Mesodermal cell (in vitro differentiated cells): Measurements from ENCODE around the gene NFE2L3.
"Not testable (repeated sequence)": the region's sequence is repeated elsewhere in the genome, so short reads cannot be mapped to it uniquely, and the experiment has no call there.

ENCODE experiments used
- H3K27ac ChIP-seq: 2 replicates; pipeline ENCODE4 v1.7.0; 2013; ENCODE audit warnings: mild to moderate bottlenecking, low read depth, low read length, moderate library complexity; ENCODE audit not compliant: severe bottlenecking
- H3K36me3 ChIP-seq: 2 replicates; pipeline ENCODE4 v1.7.1; 2013; ENCODE audit warnings: mild to moderate bottlenecking, low read length, moderate library complexity; ENCODE audit not compliant: control insufficient read depth, insufficient read depth
- H3K4me1 ChIP-seq: one replicate; pipeline ENCODE4 v1.7.1; 2013; ENCODE audit warnings: mild to moderate bottlenecking, low read length; ENCODE audit not compliant: insufficient read depth, control insufficient read depth, poor library complexity, severe bottlenecking
- H3K4me3 ChIP-seq: 2 replicates; pipeline ENCODE4 v1.7.0; 2013; ENCODE audit warnings: low read length, control low read depth, mild to moderate bottlenecking; ENCODE audit not compliant: insufficient read depth, poor library complexity, severe bottlenecking; ENCODE audit errors: extremely low read depth
- H3K9me3 ChIP-seq: 2 replicates; pipeline ENCODE4 v1.7.1; 2013; ENCODE audit warnings: mild to moderate bottlenecking, low read length, moderate library complexity; ENCODE audit not compliant: control insufficient read depth
- WGBS, 2 experiments: methylation state at CpG; one replicate each; pipeline ENCODE4 v1.1.5; 2013; ENCODE audit warnings: missing lambda C conversion rate in 2 of 2; ENCODE audit not compliant: insufficient coverage in 2 of 2; 5-methylcytosine and 5-hydroxymethylcytosine counted together

NFE2L3 gene

DNA sequence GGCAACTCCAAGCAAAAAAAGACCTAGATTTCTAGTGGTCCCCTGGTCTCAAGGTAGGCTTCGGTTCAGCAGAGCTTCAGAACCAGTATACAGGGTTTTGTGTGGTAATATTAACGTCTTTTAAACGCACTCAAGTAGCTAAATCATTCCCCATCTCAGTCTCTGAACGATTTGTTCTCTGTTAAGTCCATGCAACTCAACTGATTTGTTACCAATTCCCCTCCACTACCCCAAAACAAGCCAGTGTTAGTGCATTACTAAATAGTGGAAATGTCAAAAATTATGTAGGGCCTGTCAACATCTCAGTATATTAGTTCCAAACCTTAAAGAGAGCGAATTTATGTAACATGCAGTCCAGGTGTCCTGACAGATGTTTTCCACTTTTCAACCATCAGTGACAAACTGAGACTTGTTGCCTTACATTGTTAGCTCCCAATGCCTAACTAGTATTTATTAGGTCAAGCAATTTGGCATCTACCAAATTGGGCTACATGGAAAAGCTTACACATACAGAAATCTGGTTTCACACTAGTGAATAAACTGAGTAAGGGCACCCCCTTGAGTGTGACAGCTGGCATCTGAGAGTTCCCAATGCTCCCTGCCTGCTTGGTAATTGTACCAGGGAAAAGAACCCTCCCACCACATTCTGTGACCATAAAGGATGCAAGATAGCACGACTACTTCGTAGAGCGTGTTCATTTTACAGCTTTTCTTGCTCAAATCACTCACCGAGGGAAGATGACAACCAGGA lies 36.4 kb downstream of the NFE2L3 start:
- peaks cover 64% of the 10 kb centered on the region for H3K36me3 ChIP-seq
- peak overlapping the region; percentile 71 for H3K27ac ChIP-seq
- H3K9me3 ChIP-seq = no peaks in the 10 kb centered on the region
- H3K4me1 ChIP-seq = no peaks in the 10 kb centered on the region
- no peak overlapping the region for H3K4me3 ChIP-seq
- WGBS, 2 experiments = 100% methylated on average over 1 to 4 of the region's 9 CpGs

GRCh38 chr7:26188957-26189541 lies 37.1 kb downstream of the NFE2L3 start:
- no peaks in the 10 kb centered on the region for H3K4me1 ChIP-seq
- WGBS, 2 experiments = no CpG with 5 or more reads among the region's 3 CpGs
- no peak overlapping the region for H3K27ac ChIP-seq
- peaks cover 71% of the 10 kb centered on the region for H3K36me3 ChIP-seq
- no peaks in the 10 kb centered on the region for H3K9me3 ChIP-seq
- H3K4me3 ChIP-seq = no peak overlapping the region

DNA sequence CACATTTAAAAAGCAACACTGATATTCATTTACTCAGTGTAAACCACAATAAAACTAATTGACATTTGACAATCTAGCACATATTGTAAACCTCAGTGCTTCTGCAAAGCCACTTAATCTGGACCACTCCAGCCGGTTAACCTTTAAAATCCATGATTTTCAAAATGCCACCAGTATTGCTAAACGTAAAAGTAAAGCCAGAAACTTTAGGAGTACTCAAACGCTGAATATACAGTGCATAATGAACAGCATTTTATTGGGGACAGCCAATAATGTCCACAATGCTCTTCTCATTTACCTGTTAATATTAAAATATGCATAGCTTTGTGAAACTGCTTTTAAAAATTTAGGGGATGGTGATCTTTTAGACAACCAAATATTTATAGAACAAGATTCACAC lies 37.7 kb downstream of the NFE2L3 start:
- no peaks in the 10 kb centered on the region for H3K4me1 ChIP-seq
- no peak overlapping the region for H3K4me3 ChIP-seq
- peak overlapping the region; percentile 34 for H3K27ac ChIP-seq
- no peaks in the 10 kb centered on the region for H3K9me3 ChIP-seq
- WGBS, 2 experiments = 83 to 94% methylated on average over 1 to 3 of the region's 3 CpGs
- H3K36me3 ChIP-seq = peaks cover 77% of the 10 kb centered on the region

- WGBS, 2 experiments = 100% methylated on average over 1 of the region's 1 CpG; no CpG with 5 or more reads in 1 of the 2 experiments
- H3K36me3 ChIP-seq = peaks cover 82% of the 10 kb centered on the region
- H3K27ac ChIP-seq = no peak overlapping the region
- H3K9me3 ChIP-seq = no peaks in the 10 kb centered on the region
- no peaks in the 10 kb centered on the region for H3K4me1 ChIP-seq
- H3K4me3 ChIP-seq = no peak overlapping the region
Measured at GRCh38 chr7:26190417-26190869, 38.4 kb downstream of the NFE2L3 start.

DNA sequence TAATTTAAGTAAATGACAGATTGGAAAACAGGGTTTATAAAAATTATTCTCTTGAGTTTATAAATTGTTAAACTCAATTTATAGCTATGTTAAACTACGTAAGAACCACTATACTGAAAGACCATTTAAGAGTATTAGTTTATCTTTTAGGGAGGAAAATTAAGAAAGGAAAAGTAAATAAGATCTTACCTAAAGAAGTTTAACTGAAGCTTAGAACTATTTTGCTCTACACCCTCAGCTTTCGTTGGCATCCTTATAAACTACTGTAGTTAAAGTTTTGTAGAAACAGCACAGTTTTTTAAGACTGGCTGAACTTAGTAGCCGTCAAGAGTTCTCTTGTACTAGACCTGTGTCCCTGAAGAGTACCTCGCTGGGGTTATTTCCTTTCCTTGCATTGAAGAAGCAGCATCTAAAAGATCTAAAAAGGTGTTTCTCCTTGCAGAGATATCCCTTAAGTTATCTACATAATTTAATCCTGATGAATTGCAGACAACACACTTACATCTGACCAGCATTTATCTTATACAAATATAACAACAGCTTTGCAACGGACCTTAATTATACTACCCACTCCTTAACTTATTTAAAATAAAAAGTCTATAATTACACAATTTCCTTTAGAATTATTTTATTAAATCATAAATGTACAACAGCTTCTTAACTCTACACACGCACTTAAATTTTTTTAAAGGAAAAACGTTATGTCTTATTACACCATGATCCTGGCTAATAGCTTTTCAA lies 39.4 kb downstream of the NFE2L3 start:
- Histone ChIP-seq H3K4me1 (peaks cover 4% of the 10 kb centered on the region), H3K36me3 (peaks cover 91% of the 10 kb centered on the region), H3K27ac (no peak overlapping the region), H3K4me3 (no peak overlapping the region), H3K9me3 (no peaks in the 10 kb centered on the region)
- WGBS, 2 experiments = 81 to 92% methylated on average over 2 to 4 of the region's 7 CpGs

- Histone ChIP-seq H3K27ac (no peak overlapping the region), H3K36me3 (peaks cover 96% of the 10 kb centered on the region), H3K4me3 (no peak overlapping the region), H3K4me1 (peaks cover 8% of the 10 kb centered on the region), H3K9me3 (no peaks in the 10 kb centered on the region)
- WGBS, 2 experiments = no CpG with 5 or more reads among the region's 1 CpG
Measured at GRCh38 chr7:26191974-26192479, 40.0 kb downstream of the NFE2L3 start.

GRCh38 chr7:26192485-26193087 lies 40.6 kb downstream of the NFE2L3 start:
- H3K4me3 ChIP-seq = no peak overlapping the region
- peaks cover 96% of the 10 kb centered on the region for H3K36me3 ChIP-seq
- peak overlapping the region; percentile 39 for H3K27ac ChIP-seq
- no peaks in the 10 kb centered on the region for H3K9me3 ChIP-seq
- WGBS, 2 experiments = 100% methylated on average over 1 of the region's 3 CpGs
- H3K4me1 ChIP-seq = peaks cover 10% of the 10 kb centered on the region

DNA sequence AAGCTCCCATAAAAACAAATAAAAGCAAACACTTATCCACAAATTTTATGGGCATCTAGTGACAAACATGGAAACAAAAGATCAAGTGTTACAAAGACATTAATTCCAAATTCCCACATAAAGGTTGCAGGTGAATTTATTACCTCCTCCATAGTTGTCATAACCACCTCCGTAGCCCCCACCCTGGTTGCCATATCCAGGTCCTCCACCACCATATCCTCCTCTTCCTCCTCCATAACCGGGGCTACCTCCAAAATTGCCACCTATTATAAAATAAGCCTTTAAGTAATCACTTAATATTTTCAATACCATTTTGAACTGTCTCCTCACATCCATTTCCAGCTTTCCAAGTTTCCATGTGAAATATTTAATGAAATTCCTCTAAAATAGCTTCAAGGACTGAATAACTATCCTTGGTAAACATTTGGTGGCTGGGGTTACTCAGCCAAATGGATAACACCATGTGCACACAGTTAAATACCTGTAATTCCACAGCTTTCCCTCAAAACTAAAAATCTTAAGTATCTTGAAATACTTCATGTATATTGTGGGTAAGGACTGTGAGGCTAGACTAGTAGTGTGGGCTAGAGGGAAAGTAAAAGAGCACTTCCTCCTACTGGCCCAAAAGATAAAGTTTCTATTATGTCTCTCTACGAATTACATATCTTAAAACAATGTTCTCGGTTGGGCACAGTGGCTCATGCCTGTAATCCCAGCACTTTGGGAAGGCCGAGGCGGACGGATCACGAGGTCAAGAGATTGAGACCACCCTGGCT lies 41.6 kb downstream of the NFE2L3 start:
- Histone ChIP-seq H3K9me3 (no peaks in the 10 kb centered on the region), H3K36me3 (peaks cover 91% of the 10 kb centered on the region), H3K4me1 (peaks cover 10% of the 10 kb centered on the region), H3K4me3 (no peak overlapping the region), H3K27ac (no peak overlapping the region)
- 92 to 100% methylated on average over 7 to 8 of the region's 8 CpGs for WGBS, 2 experiments

- not testable (repeated sequence) for H3K9me3 ChIP-seq, H3K27ac ChIP-seq, H3K4me3 ChIP-seq
- 87 to 90% methylated on average over 7 of the region's 11 CpGs for WGBS, 2 experiments
- peaks cover 91% of the 10 kb centered on the region for H3K36me3 ChIP-seq
- H3K4me1 ChIP-seq = peaks cover 10% of the 10 kb centered on the region
Measured at GRCh38 chr7:26194764-26195163, 42.8 kb downstream of the NFE2L3 start.

GRCh38 chr7:26195182-26195581 lies 43.2 kb downstream of the NFE2L3 start:
- no peak overlapping the region for H3K27ac ChIP-seq
- H3K9me3 ChIP-seq = no peaks in the 10 kb centered on the region
- WGBS, 2 experiments = 95 to 98% methylated on average over 4 of the region's 5 CpGs
- peaks cover 90% of the 10 kb centered on the region for H3K36me3 ChIP-seq
- no peak overlapping the region for H3K4me3 ChIP-seq
- peaks cover 10% of the 10 kb centered on the region for H3K4me1 ChIP-seq
